AG04450 (cell line): ENCODE results near the gene ABCA3. TPM values are rescaled to one million over a fixed set of nuclear protein-coding genes. Genes with fewer than 3 reads are reported as not detected.

Experiments
- CTCF ChIA-PET: fragments of 300-600, 350-600 bp; formaldehyde crosslinking; extraction: SDS; loops from one replicate; lab custom pipeline; 2022; ENCODE audit warnings: antibody characterized with exemption, inconsistent platforms; lab: Charles Lee
- POLR2A ChIA-PET: fragments of 350-600 bp; formaldehyde crosslinking; extraction: SDS; loops from one replicate; lab custom pipeline; 2021; ENCODE audit warnings: antibody characterized with exemption, inconsistent platforms; lab: Yijun Ruan, JAX
- DNase-seq: peaks from one replicate; pipeline ENCODE4 v3.0.0-alpha.2; 2011; ENCODE audit warnings: low read depth, low spot score
- H3K27ac ChIP-seq: one replicate; pipeline ENCODE4 v1.5.1; 2012; ENCODE audit warnings: low read depth, low read length, control low read depth
- H3K27me3 ChIP-seq: one replicate; pipeline ENCODE4 v1.6.0; 2012; ENCODE audit warnings: low read length; ENCODE audit not compliant: control insufficient read depth, insufficient read depth
- H3K4me3 ChIP-seq: 2 replicates; pipeline ENCODE4 v1.5.1; 2011; ENCODE audit warnings: mild to moderate bottlenecking, low read depth, low read length, control low read depth
- H3K9me3 ChIP-seq: 2 replicates; pipeline ENCODE4 v1.5.1; 2012; ENCODE audit warnings: low read length; ENCODE audit not compliant: control insufficient read depth, insufficient read depth
- polyA plus RNA-seq: library from polyadenylated mRNA; depleted of rRNA; stranded (reverse); fragments of >200 nt; gene quantifications from 2 replicates; pipeline ENCODE4 v1.2.3, GENCODE V29; 2011
- TF ChIP-seq, protein P1 (sequence below): IDR thresholded peaks from 2 replicates; pipeline ENCODE4 v1.5.1; 2011; ENCODE audit warnings: low read depth, low read length, control low read depth, inconsistent platforms

The ABCA3 gene
- polyA plus RNA-seq, 1 experiment = 0.06 TPM

DNA sequence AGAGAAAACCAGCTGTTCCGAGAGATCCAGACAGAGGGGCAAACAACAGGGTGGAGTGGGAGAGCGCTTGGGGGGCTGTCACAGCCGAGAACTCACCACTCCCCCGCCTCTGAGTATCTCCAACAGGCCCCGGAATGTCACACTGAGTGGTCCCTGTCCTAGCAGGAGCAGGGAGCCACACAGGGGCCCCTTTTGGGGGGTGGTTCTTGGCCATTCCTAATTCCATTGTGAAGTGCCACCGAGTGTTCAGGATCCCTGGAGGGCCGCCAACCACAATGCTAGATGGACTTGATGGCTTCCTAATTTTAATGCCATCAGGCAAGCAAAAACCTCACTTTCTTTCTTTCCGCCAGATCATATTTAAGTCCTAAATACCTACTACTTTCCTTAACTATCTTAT lies 16.8 kb downstream of the ABCA3 start:
- DNase-seq = no peak
- Histone ChIP-seq H3K4me3 (no peak overlapping the region), H3K9me3 (no peaks in the 10 kb centered on the region; the same call in 1 of the 2 replicates), H3K27me3 (peaks cover 28% of the 10 kb centered on the region), H3K27ac (no peak overlapping the region)
- TF ChIP-seq, protein P1, sequence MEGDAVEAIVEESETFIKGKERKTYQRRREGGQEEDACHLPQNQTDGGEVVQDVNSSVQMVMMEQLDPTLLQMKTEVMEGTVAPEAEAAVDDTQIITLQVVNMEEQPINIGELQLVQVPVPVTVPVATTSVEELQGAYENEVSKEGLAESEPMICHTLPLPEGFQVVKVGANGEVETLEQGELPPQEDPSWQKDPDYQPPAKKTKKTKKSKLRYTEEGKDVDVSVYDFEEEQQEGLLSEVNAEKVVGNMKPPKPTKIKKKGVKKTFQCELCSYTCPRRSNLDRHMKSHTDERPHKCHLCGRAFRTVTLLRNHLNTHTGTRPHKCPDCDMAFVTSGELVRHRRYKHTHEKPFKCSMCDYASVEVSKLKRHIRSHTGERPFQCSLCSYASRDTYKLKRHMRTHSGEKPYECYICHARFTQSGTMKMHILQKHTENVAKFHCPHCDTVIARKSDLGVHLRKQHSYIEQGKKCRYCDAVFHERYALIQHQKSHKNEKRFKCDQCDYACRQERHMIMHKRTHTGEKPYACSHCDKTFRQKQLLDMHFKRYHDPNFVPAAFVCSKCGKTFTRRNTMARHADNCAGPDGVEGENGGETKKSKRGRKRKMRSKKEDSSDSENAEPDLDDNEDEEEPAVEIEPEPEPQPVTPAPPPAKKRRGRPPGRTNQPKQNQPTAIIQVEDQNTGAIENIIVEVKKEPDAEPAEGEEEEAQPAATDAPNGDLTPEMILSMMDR = no peak
- ChIA-PET POLR2A (no interaction called here), CTCF (no interaction called here)

DNA sequence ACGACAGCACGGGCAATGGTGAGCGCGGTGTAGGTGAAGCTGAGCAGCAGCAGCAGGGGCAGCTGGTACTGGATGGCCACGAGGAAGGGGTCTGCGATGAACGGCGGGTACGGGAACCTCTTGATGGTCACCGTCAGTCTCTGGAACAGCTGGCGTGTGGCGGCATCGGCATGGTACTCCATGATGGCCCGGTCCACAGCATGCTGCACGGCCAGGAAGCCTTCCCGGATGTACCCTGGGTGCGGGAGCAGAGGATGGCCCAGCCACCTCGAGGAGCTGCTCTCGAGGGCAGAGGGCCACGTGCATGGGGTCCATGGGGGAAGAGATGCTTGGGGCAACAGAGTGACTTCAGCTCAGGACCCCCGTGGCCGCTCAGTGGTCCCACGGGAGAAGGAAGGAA lies 20.9 kb downstream of the ABCA3 start:
- POLR2A ChIA-PET = interaction anchor here (0.5 kb wide), 1 partner anchor 417 kb away, joined by 5 read pairs; no protein-coding TSS in a partner anchor

DNA sequence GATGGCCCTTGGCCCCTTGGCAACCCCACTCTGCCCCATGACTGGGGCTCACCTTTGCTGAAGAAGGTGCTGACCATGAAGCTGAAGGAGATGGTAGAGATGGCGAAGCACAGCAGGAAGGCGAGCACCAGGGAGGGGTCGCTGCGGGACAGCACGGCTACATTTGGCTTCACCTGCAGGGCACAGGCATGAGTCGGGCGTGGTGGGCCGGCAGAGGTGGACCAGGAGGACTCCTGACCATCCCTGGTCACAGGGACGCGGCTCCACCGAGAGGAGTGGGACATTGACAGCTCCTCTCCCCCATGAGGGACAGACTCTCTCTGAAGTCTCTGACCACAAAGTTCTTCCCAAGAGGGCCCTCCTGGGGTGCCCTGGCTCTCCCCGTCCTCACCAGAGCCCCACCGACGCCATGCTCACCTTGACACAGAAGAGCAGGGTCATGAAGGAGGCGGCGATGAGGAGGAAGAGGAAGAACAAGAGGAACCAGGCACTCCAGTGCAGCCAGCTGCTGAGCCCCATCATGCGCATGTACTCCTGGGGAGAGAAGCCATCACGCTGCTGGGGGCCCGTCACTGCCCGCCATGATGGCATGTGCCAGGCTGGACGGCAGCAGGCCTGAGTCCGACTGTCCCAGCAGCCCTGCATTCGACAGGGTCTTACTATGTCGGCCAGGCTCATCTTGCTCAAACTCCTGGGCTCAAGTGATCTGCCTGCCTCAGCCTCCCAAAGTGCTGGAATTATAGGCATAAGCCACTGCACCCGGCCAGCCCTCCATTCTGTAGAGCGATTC lies 23.1 kb downstream of the ABCA3 start:
- ChIA-PET CTCF (no interaction called here), POLR2A (no interaction called here)
- Histone ChIP-seq H3K9me3 (no peaks in the 10 kb centered on the region; the same call in 1 of the 2 replicates), H3K4me3 (no peak overlapping the region), H3K27ac (no peak overlapping the region), H3K27me3 (peaks cover 20% of the 10 kb centered on the region)
- TF ChIP-seq, protein P1 = no peak
- no peak for DNase-seq

More for the DNA sequence above, 20.9 kb downstream of the ABCA3 start:
- TF ChIP-seq, protein P1 = no peak
- H3K9me3 ChIP-seq = no peaks in the 10 kb centered on the region; the same call in 1 of the 2 replicates
- CTCF ChIA-PET = no interaction called here
- DNase-seq = no peak
- no peak overlapping the region for H3K4me3 ChIP-seq
- H3K27ac ChIP-seq = no peak overlapping the region
- H3K27me3 ChIP-seq = peaks cover 25% of the 10 kb centered on the region

DNA sequence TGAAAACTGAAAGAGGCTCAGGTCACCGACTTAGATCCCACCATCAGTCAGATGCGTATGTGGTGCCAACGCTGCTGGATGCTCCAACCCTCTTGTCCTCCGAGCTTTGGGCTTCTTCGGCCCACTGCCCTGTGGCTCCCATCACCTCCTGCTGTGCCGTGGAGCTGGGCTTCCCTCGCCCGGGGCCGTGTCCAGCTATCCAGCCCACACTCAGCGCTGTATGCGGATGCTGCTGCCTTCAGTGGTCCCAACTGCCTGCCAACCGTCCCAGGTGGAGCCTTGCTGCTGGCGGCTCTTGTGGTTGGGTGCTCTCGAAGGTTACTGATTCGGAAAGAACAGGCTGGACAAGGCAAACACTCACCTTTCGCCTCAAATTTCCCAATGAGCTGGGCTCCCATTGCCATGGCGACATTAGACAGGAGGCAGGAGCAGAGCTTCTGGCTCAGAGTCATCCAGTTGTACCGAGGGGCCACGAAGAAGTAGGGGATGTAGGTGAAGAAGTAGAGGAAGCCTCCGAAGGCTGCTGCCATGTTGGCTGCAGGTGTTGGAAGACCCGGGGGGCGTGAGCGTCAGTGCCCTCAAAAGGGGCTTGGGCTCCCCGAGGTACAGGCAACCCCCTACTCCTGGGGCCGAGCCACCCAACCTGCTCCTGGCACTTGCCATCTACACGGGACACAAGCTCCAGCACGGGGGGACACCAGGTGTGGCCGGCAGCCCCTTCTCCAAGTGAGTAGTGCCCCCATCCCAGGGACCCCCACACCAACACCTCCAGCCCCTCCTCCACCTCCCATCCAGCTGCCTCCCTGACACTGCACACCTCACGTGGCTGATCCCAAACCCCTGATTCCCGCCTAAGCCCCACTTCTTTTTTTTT lies 32.2 kb downstream of the ABCA3 start:
- TF ChIP-seq, protein P1 = no peak
- CTCF ChIA-PET = interaction anchor here (0.5 kb wide), 1 partner anchor 816 kb away, joined by 3 read pairs; no protein-coding TSS in a partner anchor
- Histone ChIP-seq H3K27ac (no peak overlapping the region), H3K9me3 (peaks cover 3% of the 10 kb centered on the region; the same call in 1 of the 2 replicates), H3K4me3 (no peak overlapping the region), H3K27me3 (no peaks in the 10 kb centered on the region)
- POLR2A ChIA-PET = interaction anchor here (0.6 kb wide), 1 partner anchor 15 kb away, joined by 3 read pairs; no protein-coding TSS in a partner anchor
- no peak for DNase-seq
